K562 (cell line): ENCODE results near the gene ATOH8. TPM values are rescaled to one million over a fixed set of nuclear protein-coding genes. Genes with fewer than 3 reads are reported as not detected.

Experiments used
- CREB3 ChIP-seq: fragments of 450-650 bp; conservative IDR thresholded peaks from 2 replicates; pipeline ENCODE4 v1.6.1; 2016; ENCODE audit warnings: missing genetic modification characterization, low read depth, mild to moderate bottlenecking, missing compliant biosample characterization, moderate library complexity
- GATAD2B ChIP-seq: fragments of 450-650 bp; IDR thresholded peaks from 2 replicates; pipeline ENCODE4 v1.6.1; 2017; ENCODE audit warnings: mild to moderate bottlenecking, borderline replicate concordance
- MAZ ChIP-seq, 2 experiments: fragments of 450-650 bp in 1 of 2; sonication (generic) in 1 of 2; formaldehyde crosslinking; IDR thresholded peaks in 1 of 2; conservative IDR thresholded peaks in 1 of 2; 2 replicates each; pipeline versions ENCODE4 v1.4.0 to v1.5.0; 2020; ENCODE audit warnings: mild to moderate bottlenecking in 1 of 2, missing genetic modification reagents in 1 of 2
- NFATC3 ChIP-seq: fragments of 450-650 bp; IDR thresholded peaks from 2 replicates; pipeline ENCODE4 v1.6.1; 2017; ENCODE audit warnings: mild to moderate bottlenecking
- POU5F1 ChIP-seq: fragments of 150-350 bp; IDR thresholded peaks from 2 replicates; pipeline ENCODE4 v1.6.1; 2014; ENCODE audit warnings: borderline replicate concordance, low read length, low read depth, mild to moderate bottlenecking; ENCODE audit not compliant: partially characterized antibody
- PPARD ChIP-seq: fragments of 250-450 bp; sonication (Bioruptor Pico); IDR thresholded peaks from 2 replicates; pipeline ENCODE4 v1.8.0; 2022; ENCODE audit warnings: inconsistent platforms, mild to moderate bottlenecking, moderate library complexity
- RAD21 ChIP-seq, 2 experiments: fragments of 250-450 bp in 1 of 2; fragments of 450-650 bp in 1 of 2; sonication (Bioruptor Pico) in 1 of 2; formaldehyde crosslinking in 1 of 2; IDR thresholded peaks in 1 of 2; conservative IDR thresholded peaks in 1 of 2; 2 replicates each; pipeline versions ENCODE4 v1.4.0 to v1.8.0; 2020 to 2022; ENCODE audit warnings: mild to moderate bottlenecking in 2 of 2, moderate library complexity in 1 of 2
- REST ChIP-seq, 2 experiments: fragments of 450-650 bp; formaldehyde crosslinking in 1 of 2; IDR thresholded peaks; 2 replicates each; pipeline versions ENCODE4 v1.4.0 to v1.6.1; 2014 to 2020; ENCODE audit warnings: mild to moderate bottlenecking in 2 of 2, borderline replicate concordance in 1 of 2, low read depth in 1 of 2
- THAP7 ChIP-seq: fragments of 250-450 bp; sonication (Bioruptor Pico); IDR thresholded peaks from 2 replicates; pipeline ENCODE4 v1.5.0; 2021
- TOE1 ChIP-seq, 2 experiments: fragments of 450-650 bp in 1 of 2; sonication (generic) in 1 of 2; formaldehyde crosslinking in 1 of 2; IDR thresholded peaks; 2 replicates each; pipeline versions ENCODE4 v1.7.1 to v1.8.0; 2016 to 2022; ENCODE audit warnings: borderline replicate concordance in 2 of 2, mild to moderate bottlenecking in 2 of 2, antibody characterized with exemption in 1 of 2, inconsistent platforms in 1 of 2, low read depth in 1 of 2, missing genetic modification reagents in 1 of 2, moderate library complexity in 1 of 2
- ZHX1 ChIP-seq: fragments of 150-350 bp; conservative IDR thresholded peaks from 2 replicates; pipeline ENCODE4 v1.6.1; 2014; ENCODE audit warnings: low read length
- polyA plus RNA-seq, 8 experiments: library from polyadenylated mRNA; depleted of rRNA in 4 of 8; stranded (reverse) in 5 of 8; unstranded in 3 of 8; fragments of >200 nt; fragmentation: Nextera tagmentation in 2 of 8; fragmentation: Illumina TruSeq in 1 of 8; extraction: Ambion mirVana in 2 of 8; extraction: Trizol in 1 of 8; gene quantifications; 2 replicates each; pipeline versions ENCODE4 v1.2.1 to v1.2.3, GENCODE V29; 2011 to 2014; ENCODE audit warnings: inconsistent platforms in 1 of 8, missing spikeins in 1 of 8
- total RNA-seq, 7 experiments: library from RNA; depleted of rRNA in 6 of 7; stranded (reverse); fragments of >200 nt in 6 of 7; fragmentation: Illumina TruSeq in 2 of 7; extraction: Trizol in 2 of 7; gene quantifications; 2 replicates each; pipeline versions ENCODE4 v1.2.1 to v1.2.3, GENCODE V29; 2011 to 2021; ENCODE audit warnings: low replicate concordance in 1 of 7

ATOH8 gene
- total and polyA plus RNA-seq, 9 of the 15 experiments (the other 6 are each of a cell fraction or from before 2014, with no cell fraction given), result not detected

GRCh38 chr2:85728883-85729824, 24.6 kb upstream of the ATOH8 start (continued):
- TF ChIP-seq THAP7 (CRISPR knock-in tag) (no peak), ZHX1 (no peak), RAD21 (CRISPR knock-in tag; conservative IDR thresholded peaks at IDR 0.05 in 1 of 2, IDR thresholded peaks at IDR 0.05 in 1 of 2) (peak; percentile 88 to 94), GATAD2B (no peak), CREB3 (tag) (no peak), NFATC3 (no peak), PPARD (CRISPR knock-in tag) (no peak), REST (IDR thresholded peaks at IDR 0.05; ENCODE audit: borderline replicate concordance) (peak; percentile 83), REST (CRISPR knock-in tag; IDR thresholded peaks at IDR 0.05; ENCODE audit: low read depth) (no peak), MAZ (CRISPR knock-in tag; conservative IDR thresholded peaks at IDR 0.05 in 1 of 2, IDR thresholded peaks at IDR 0.05 in 1 of 2) (peak in 1 of 2 experiments; percentile 47; a peak in 1 of 4 replicates), TOE1 (IDR thresholded peaks at IDR 0.05; ENCODE audit: borderline replicate concordance) (no peak), TOE1 (CRISPR knock-in tag; IDR thresholded peaks at IDR 0.05; ENCODE audit: borderline replicate concordance, low read depth) (no peak), POU5F1 (no peak)
